ENCODE results near the gene WNK1.
"Not testable (repeated sequence)": the region's sequence is repeated elsewhere in the genome, so short reads cannot be mapped to it uniquely, and the experiment has no call there.

The WNK1 gene

GRCh38 chr12:751999-752694 is at the start of gene WNK1:
WNK1 (plus strand) TSS chr12:752579; CDS start chr12:753566, 987 bp downstream.
- in situ Hi-C loops (cut with MboI; ENCODE audit: low sequenced_read_pairs): no loop called here

GRCh38 chr12:704516-705242 is 47.7 kb upstream of the WNK1 start:
- in situ Hi-C loops (cut with MboI; ENCODE audit: low sequenced_read_pairs): no loop called here

GRCh38 chr12:708084-708483 is 44.3 kb upstream of the WNK1 start:
- in situ Hi-C loops (cut with MboI; ENCODE audit: low sequenced_read_pairs): not testable (repeated sequence)

GRCh38 chr12:709455-710020 is 42.8 kb upstream of the WNK1 start:
- in situ Hi-C loops (cut with MboI; ENCODE audit: low sequenced_read_pairs): no loop called here

GRCh38 chr12:712172-712863 is 40.1 kb upstream of the WNK1 start:
- in situ Hi-C loops (cut with MboI; ENCODE audit: low sequenced_read_pairs): no loop called here

- in situ Hi-C loops (cut with MboI; ENCODE audit: low sequenced_read_pairs): no loop called here
Observed at GRCh38 chr12:713281-713875, 39.0 kb upstream of the WNK1 start.

- in situ Hi-C loops (cut with MboI; ENCODE audit: low sequenced_read_pairs): no loop called here
Observed at GRCh38 chr12:716506-716905, 35.9 kb upstream of the WNK1 start.

- in situ Hi-C loops (cut with MboI; ENCODE audit: low sequenced_read_pairs): no loop called here
Observed at GRCh38 chr12:718756-719102, 33.6 kb upstream of the WNK1 start.

GRCh38 chr12:720231-720941 is 32.0 kb upstream of the WNK1 start:
- in situ Hi-C loops (cut with MboI; ENCODE audit: low sequenced_read_pairs): no loop called here

- in situ Hi-C loops (cut with MboI; ENCODE audit: low sequenced_read_pairs): no loop called here
Observed at GRCh38 chr12:724194-724855, 28.1 kb upstream of the WNK1 start.

- in situ Hi-C loops (cut with MboI; ENCODE audit: low sequenced_read_pairs): no loop called here
Observed at GRCh38 chr12:725076-725475, 27.3 kb upstream of the WNK1 start.

- in situ Hi-C loops (cut with MboI; ENCODE audit: low sequenced_read_pairs): no loop called here
Observed at GRCh38 chr12:726281-727140, 25.9 kb upstream of the WNK1 start.

GRCh38 chr12:727321-727720 is 25.1 kb upstream of the WNK1 start:
- in situ Hi-C loops (cut with MboI; ENCODE audit: low sequenced_read_pairs): no loop called here

GRCh38 chr12:728781-729180 is 23.6 kb upstream of the WNK1 start:
- in situ Hi-C loops (cut with MboI; ENCODE audit: low sequenced_read_pairs): no loop called here

GRCh38 chr12:729221-729620 is 23.2 kb upstream of the WNK1 start:
- in situ Hi-C loops (cut with MboI; ENCODE audit: low sequenced_read_pairs): no loop called here

- in situ Hi-C loops (cut with MboI; ENCODE audit: low sequenced_read_pairs): no loop called here
Observed at GRCh38 chr12:730550-730949, 21.8 kb upstream of the WNK1 start.

- in situ Hi-C loops (cut with MboI; ENCODE audit: low sequenced_read_pairs): no loop called here
Observed at GRCh38 chr12:737122-737739, 15.1 kb upstream of the WNK1 start.

- in situ Hi-C loops (cut with MboI; ENCODE audit: low sequenced_read_pairs): no loop called here
Observed at GRCh38 chr12:738712-739111, 13.7 kb upstream of the WNK1 start.

GRCh38 chr12:739349-739748 is 13.0 kb upstream of the WNK1 start:
- in situ Hi-C loops (cut with MboI; ENCODE audit: low sequenced_read_pairs): no loop called here
